Activated T-helper 17 cell treated with anti-CD3 and anti-CD28 coated beads, Interleukin-2, amount 50 U/mL, for 72 hours (primary cell): Measurements from ENCODE around the gene CHST1. TPM values are rescaled to one million over a fixed set of nuclear protein-coding genes. Genes with fewer than 3 reads are reported as not detected.

Source experiments
- ATAC-seq: fragments of 150-1000 bp; cut with Tn5 transposase; replicated peaks from 2 replicates; pipeline ENCODE4 v1.10.0; 2021; ENCODE audit warnings: mild to moderate bottlenecking, moderate library complexity
- H3K27ac Mint-ChIP-seq: one replicate; pipeline ENCODE4 v1.8.0; 2022; ENCODE audit warnings: mixed read lengths
- H3K27me3 Mint-ChIP-seq: one replicate; pipeline ENCODE4 v1.8.0; 2022; ENCODE audit warnings: mixed read lengths
- H3K36me3 Mint-ChIP-seq: one replicate; pipeline ENCODE4 v1.8.0; 2022; ENCODE audit warnings: low read depth, mild to moderate bottlenecking, mixed read lengths
- H3K4me1 Mint-ChIP-seq: one replicate; pipeline ENCODE4 v1.8.0; 2022; ENCODE audit warnings: mixed read lengths
- H3K4me3 Mint-ChIP-seq: one replicate; pipeline ENCODE4 v1.8.0; 2022; ENCODE audit warnings: mild to moderate bottlenecking, mixed read lengths
- H3K9me3 Mint-ChIP-seq: one replicate; pipeline ENCODE4 v1.8.0; 2022; ENCODE audit warnings: mixed read lengths
- total RNA-seq, 2 donors: library from RNA; stranded (reverse); gene quantifications; one replicate each; pipeline ENCODE4 v1.2.3, GENCODE V29; 2022

CHST1 gene
- total RNA-seq, 2 donors from 2014 or later = not detected

DNA sequence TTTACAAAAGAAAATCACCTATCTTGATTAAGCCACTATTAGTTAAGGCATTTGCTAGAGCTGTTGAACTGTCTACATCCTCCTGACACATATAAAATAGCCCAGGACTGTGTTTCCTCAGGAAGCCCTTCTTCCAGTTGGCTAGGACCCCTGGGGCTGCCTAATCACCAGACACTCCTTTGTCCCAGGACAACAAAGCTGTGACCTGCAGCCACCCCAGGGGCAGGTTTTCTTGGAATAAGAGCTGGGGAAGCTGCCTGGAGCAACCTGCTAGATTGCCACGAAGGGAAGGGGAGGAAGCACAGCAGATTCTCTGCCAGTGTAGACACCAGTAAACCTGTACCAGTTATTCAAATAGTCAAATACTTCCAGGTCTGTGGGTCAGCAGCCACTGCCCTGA lies 17.6 kb downstream of the CHST1 start:
- Mint-ChIP-seq H3K36me3 (no peaks in the 10 kb centered on the region), H3K27ac (no peak overlapping the region), H3K4me1 (peaks cover 6% of the 10 kb centered on the region), H3K4me3 (no peak overlapping the region), H3K27me3 (peaks cover 24% of the 10 kb centered on the region), H3K9me3 (no peaks in the 10 kb centered on the region)
- ATAC-seq = no peak

DNA sequence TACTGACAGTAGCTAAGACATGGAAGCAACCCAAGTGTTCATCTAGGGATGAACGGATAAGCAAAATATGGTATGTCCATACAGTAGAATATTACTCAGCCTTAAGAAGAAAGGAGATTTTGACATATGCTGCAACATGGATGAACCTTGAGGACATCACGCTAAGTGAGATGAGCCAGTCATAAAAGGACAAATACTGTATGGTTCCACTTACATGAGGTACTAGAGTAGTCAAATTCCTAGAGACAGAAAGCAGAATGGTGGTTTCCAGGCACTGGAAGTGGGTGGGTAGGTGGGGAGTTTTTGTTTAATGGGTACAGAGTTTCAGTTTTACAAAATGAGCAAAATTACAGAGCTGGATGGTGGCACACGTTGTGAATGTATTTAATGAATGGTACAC lies 18.1 kb downstream of the CHST1 start:
- no peaks in the 10 kb centered on the region for H3K9me3 Mint-ChIP-seq
- no peak overlapping the region for H3K4me3 Mint-ChIP-seq
- ATAC-seq = peak; percentile 69
- H3K27me3 Mint-ChIP-seq = peaks cover 25% of the 10 kb centered on the region
- no peak overlapping the region for H3K27ac Mint-ChIP-seq
- peaks cover 6% of the 10 kb centered on the region for H3K4me1 Mint-ChIP-seq
- no peaks in the 10 kb centered on the region for H3K36me3 Mint-ChIP-seq

DNA sequence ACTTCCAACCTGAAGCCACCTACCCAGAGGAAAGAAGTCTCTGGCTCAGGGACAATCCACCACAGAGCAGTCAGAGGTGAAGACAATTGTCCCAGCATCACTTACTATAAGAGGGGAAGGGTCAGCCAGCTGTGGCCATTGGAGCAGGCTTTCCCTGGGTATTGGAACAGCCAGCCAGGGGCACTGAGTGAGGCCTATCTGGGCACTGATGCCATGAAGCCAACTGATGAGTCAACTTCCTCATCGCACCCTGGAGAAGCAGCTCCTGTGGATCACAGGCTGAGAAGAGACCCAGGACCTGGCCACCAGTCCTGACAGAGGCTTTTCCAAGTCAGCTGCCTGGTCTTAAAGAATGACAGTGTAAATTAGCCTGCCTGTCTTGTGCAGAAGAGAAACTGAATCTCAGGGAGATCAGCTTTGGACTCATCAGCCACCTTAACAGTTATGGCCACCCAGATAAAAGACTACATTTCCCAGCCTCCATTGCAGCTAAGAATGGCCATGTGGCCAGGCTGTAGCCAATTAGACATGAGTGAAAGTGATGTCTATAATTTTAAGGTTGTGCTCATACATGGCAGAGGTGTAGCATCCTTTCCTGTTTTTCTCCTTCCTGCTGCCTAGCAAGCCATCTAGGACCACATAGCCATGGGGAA lies 19.0 kb downstream of the CHST1 start:
- H3K36me3 Mint-ChIP-seq = no peaks in the 10 kb centered on the region
- H3K4me3 Mint-ChIP-seq = no peak overlapping the region
- H3K27me3 Mint-ChIP-seq = peaks cover 25% of the 10 kb centered on the region
- H3K27ac Mint-ChIP-seq = no peak overlapping the region
- ATAC-seq = peak; percentile 51
- H3K9me3 Mint-ChIP-seq = no peaks in the 10 kb centered on the region
- peaks cover 6% of the 10 kb centered on the region for H3K4me1 Mint-ChIP-seq

DNA sequence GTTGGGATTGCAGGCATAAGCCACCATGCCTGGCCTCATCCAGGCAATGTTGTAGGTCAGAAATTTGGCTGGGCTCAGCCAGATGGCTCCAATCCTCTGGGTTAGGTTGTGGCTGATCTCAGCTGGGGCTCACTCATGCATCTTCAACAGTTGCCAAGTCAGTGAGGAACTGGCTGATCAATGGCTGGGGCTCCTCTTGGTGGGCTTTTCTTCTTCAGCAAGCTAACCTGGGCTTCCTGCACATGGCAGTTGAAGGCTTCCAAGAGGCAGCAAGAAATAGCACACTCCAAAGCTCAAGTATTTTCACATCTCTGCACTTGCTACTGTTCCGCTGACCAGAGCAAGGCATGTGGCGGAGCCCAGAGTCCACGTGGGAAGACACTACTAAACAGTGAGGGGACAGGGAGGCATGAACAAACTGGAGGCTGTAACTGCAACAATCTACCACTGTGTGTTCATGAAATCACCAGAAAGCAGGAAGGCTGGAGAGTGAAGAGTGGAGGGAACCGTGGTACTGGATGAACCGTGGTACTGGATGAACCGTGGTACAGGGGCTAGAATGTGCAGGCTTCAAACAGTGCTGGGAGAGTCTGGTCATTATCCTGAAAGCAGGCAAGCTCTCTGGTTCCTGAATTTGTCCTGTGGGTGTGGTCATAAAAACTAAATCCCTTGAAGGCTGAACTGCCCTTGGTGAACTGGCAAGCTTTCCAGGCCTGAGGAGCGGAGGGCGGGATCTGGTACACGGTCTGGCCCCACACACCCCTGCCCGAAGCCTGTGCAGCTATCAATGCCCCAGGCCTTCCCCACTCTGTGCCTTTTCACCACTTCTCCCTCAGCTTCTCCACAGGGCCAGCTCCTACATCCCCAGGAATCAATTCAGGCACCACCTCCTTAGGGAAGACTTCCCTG lies 20.2 kb downstream of the CHST1 start:
- no peak for ATAC-seq
- no peaks in the 10 kb centered on the region for H3K9me3 Mint-ChIP-seq
- H3K36me3 Mint-ChIP-seq = no peaks in the 10 kb centered on the region
- H3K27me3 Mint-ChIP-seq = peaks cover 20% of the 10 kb centered on the region
- H3K4me1 Mint-ChIP-seq = peaks cover 6% of the 10 kb centered on the region
- H3K27ac Mint-ChIP-seq = no peak overlapping the region
- H3K4me3 Mint-ChIP-seq = no peak overlapping the region

DNA sequence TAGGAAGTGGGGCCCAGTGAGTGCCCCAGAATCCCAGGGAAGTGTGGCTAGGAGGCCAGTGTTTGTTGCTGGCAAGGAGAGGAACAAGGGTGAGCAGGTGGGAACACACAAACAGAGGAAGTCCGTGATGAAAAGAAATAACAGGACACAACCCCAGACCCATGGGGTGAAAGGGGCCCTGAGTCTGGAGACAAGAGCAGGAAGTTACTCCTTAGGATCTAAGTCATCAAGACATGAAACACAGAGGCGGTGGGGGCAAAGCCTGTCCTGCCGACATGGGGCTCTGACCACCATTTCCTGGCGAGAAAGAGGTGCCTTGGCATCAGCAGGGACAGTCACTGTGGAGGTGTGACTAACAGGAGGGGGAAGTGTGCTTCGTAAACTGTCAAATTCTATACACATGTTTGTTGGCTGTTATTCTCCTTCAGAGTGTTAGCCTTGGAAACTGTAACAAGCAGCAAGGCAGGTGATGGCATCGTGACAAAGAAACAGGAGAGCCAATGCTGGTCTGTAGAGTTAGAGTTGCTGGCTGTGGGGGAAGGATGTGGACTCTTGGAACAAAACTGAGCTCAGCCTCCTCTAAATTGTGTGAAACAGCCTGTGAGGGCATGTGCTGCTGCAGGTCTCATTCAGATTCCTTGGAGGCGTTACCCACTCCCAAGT lies 21.7 kb downstream of the CHST1 start:
- ATAC-seq = no peak
- H3K27ac Mint-ChIP-seq = no peak overlapping the region

DNA sequence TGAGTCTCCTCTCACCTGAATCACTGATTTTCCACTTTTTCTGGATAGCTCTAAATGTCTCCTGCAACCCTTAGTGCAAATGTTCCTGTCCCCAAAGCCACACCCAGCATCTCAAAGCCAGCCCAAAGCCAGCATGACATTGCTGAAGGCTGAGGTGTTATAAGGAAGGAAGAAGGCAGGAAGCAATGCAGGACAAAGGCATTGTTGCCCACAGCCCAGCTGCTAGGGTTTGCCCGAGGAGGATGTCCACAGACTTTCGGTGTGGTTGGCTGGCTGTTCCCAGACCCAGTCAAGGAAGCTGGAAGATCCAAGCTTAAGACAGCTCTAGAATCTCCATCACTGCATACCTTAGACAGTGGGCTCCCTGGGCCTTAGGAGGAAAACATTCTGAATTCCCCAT lies 23.5 kb downstream of the CHST1 start:
- H3K27ac Mint-ChIP-seq = no peak overlapping the region
- H3K4me1 Mint-ChIP-seq = peaks cover 4% of the 10 kb centered on the region
- H3K9me3 Mint-ChIP-seq = peaks cover 5% of the 10 kb centered on the region
- no peak for ATAC-seq
- H3K4me3 Mint-ChIP-seq = no peak overlapping the region
- peaks cover 34% of the 10 kb centered on the region for H3K27me3 Mint-ChIP-seq
- no peaks in the 10 kb centered on the region for H3K36me3 Mint-ChIP-seq

More for the DNA sequence above, 21.7 kb downstream of the CHST1 start:
- peaks cover 6% of the 10 kb centered on the region for H3K4me1 Mint-ChIP-seq
- H3K9me3 Mint-ChIP-seq = peaks cover 2% of the 10 kb centered on the region
- H3K36me3 Mint-ChIP-seq = no peaks in the 10 kb centered on the region
- H3K27me3 Mint-ChIP-seq = peaks cover 26% of the 10 kb centered on the region
- H3K4me3 Mint-ChIP-seq = no peak overlapping the region

DNA sequence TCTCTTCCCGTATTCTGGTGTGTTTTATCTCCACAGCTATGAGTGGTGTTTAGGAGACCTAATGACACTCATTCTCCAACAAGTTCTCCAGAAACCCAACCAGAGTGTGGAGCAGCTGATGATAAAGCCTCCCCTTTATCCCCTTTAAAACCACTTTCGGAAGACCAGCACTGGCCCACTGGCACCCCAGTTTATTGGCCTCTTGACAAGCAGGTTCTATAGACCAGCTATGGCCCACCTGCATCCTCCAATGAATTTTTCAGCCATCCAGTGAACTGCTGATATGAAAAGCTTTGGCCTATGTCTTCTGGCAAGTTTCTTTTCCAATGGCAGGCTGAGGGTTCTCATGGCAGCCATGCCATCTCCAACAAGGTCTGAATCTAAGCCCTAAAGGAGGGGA lies 27.4 kb downstream of the CHST1 start:
- Mint-ChIP-seq H3K27ac (no peak overlapping the region), H3K9me3 (peaks cover 5% of the 10 kb centered on the region), H3K27me3 (peaks cover 41% of the 10 kb centered on the region), H3K4me1 (no peaks in the 10 kb centered on the region), H3K36me3 (no peaks in the 10 kb centered on the region), H3K4me3 (no peak overlapping the region)
- no peak for ATAC-seq

DNA sequence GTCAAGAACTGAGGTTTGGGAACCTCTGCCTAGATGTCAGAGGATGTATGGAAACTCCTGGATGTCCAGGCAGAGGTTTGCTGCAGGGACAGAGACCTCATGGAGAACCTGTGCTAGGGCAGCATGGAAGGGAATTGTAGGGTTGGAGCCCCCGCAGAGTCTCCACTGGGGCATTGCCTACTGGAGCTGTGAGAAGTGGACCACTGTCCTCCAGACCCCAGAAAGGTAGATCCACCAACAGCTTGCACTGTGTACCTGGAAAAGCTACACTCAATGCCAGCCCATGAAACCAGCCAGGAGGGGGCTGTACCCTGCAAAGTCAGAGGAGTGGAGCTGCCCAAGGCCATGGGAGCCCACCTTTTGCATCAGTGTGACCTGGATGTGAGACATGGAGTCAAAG lies 29.5 kb downstream of the CHST1 start:
- no peak overlapping the region for H3K27ac Mint-ChIP-seq
- H3K9me3 Mint-ChIP-seq = peaks cover 5% of the 10 kb centered on the region
- H3K27me3 Mint-ChIP-seq = peaks cover 40% of the 10 kb centered on the region
- H3K4me3 Mint-ChIP-seq = no peak overlapping the region
- ATAC-seq = no peak
- no peaks in the 10 kb centered on the region for H3K36me3 Mint-ChIP-seq
- H3K4me1 Mint-ChIP-seq = no peaks in the 10 kb centered on the region

DNA sequence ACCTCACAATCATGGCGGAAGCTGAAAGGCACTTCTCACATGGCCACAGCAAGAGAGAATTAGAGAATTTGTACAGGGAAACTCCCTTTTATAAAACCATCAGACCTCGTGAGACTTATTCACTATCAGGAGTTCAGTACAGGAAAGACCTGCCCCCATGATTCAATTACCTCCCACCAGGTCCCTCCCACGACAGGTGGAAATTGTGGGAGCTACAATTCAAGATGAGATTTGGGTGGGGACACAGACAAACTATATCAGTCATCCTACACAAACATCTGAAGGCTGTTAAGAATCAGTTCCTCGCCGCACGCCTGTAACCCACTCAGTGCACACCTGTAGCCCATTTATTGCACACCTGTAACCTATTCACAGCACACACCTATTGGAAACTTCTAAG lies 39.8 kb downstream of the CHST1 start:
- ATAC-seq = no peak
- Mint-ChIP-seq H3K27ac (no peak overlapping the region), H3K4me3 (no peak overlapping the region), H3K9me3 (peaks cover 4% of the 10 kb centered on the region), H3K36me3 (no peaks in the 10 kb centered on the region), H3K4me1 (no peaks in the 10 kb centered on the region), H3K27me3 (peaks cover 43% of the 10 kb centered on the region)

DNA sequence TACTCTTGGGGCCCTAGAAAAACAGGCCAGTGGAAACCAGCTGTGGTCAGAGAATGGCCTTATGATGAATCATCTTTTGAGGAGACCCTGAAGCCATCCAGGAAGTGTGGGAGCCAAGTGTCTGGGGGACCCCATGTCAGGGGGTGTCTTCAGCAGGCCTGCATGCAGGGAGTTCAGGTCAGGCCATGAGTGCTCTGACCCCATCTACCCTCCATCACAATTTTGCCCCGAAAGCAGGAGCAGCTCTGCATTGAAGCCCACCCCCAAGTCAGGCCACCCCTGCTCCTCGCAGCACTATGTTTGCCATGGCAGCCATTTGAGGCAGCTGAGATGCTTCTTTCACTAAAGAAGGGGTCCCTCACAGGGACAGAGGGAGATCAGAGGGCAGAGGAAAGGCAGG lies 41.3 kb downstream of the CHST1 start:
- peaks cover 4% of the 10 kb centered on the region for H3K9me3 Mint-ChIP-seq
- H3K4me3 Mint-ChIP-seq = no peak overlapping the region
- H3K36me3 Mint-ChIP-seq = no peaks in the 10 kb centered on the region
- no peak overlapping the region for H3K27ac Mint-ChIP-seq
- H3K4me1 Mint-ChIP-seq = no peaks in the 10 kb centered on the region
- ATAC-seq = no peak
- peaks cover 43% of the 10 kb centered on the region for H3K27me3 Mint-ChIP-seq

DNA sequence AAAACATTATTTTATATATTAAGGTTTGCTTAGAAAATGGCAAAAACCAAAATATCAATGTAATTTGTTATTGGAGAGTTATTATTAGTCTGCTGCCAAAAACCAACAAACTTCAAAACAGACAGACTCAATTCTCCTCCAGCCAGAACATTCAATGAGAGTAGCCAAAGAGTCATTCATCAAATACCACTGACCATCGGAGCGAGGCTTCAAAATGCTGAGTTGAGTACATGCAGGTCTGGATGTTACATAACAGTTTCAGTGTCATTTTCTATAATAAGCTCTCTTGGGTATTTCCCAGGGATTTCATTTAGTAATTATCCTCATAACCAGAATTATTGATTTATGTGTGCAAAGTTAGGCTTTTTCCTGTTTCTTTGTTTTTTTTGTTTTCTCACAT lies 42.6 kb downstream of the CHST1 start:
- H3K4me3 Mint-ChIP-seq = no peak overlapping the region
- H3K9me3 Mint-ChIP-seq = no peaks in the 10 kb centered on the region
- H3K27ac Mint-ChIP-seq = no peak overlapping the region
- no peaks in the 10 kb centered on the region for H3K36me3 Mint-ChIP-seq
- no peak for ATAC-seq
- peaks cover 37% of the 10 kb centered on the region for H3K27me3 Mint-ChIP-seq
- H3K4me1 Mint-ChIP-seq = no peaks in the 10 kb centered on the region

DNA sequence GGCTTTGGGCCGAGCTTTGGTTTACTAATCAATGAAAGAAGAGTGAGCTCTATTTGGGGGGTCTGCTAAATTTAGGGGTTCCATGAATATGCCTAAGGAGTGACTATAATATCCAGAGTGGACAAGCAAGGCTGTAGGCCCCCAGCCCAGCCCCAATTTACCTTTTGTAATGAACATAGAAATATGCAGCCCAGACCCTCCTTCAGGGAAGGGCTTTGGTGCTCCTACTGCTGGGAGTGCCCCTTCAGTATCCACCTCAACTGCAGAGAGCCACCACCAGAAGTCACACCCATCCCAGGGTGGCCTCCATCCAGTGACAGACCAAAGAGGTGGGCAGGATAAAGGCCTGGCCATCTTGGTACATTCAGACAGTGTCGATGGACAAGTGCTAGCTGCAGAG lies 43.1 kb downstream of the CHST1 start:
- H3K27me3 Mint-ChIP-seq = peaks cover 38% of the 10 kb centered on the region
- H3K4me3 Mint-ChIP-seq = no peak overlapping the region
- no peak overlapping the region for H3K27ac Mint-ChIP-seq
- H3K36me3 Mint-ChIP-seq = no peaks in the 10 kb centered on the region
- H3K4me1 Mint-ChIP-seq = no peaks in the 10 kb centered on the region
- H3K9me3 Mint-ChIP-seq = no peaks in the 10 kb centered on the region
- no peak for ATAC-seq

DNA sequence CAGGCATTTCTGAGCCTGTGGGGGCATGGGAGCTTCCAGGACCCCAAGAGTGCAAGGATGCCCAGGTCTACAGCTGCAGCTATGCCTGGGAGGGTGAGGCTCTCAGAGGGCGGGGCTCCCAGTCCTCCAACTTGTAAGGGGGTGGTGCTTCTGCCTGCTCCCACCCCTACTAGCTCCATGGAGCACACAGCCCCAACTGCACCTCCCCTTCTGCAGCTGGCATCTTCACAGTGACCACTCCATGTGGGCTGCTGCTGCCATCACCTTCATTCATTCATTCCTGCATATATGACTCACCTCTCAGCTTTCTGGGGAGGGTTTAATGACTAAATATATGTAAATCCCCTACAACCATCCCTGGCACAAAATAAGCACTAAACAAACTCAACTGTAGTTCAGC lies 43.8 kb downstream of the CHST1 start:
- H3K4me3 Mint-ChIP-seq = no peak overlapping the region
- H3K27me3 Mint-ChIP-seq = peaks cover 40% of the 10 kb centered on the region
- no peaks in the 10 kb centered on the region for H3K36me3 Mint-ChIP-seq
- ATAC-seq = no peak
- no peaks in the 10 kb centered on the region for H3K4me1 Mint-ChIP-seq
- H3K27ac Mint-ChIP-seq = no peak overlapping the region
- no peaks in the 10 kb centered on the region for H3K9me3 Mint-ChIP-seq

DNA sequence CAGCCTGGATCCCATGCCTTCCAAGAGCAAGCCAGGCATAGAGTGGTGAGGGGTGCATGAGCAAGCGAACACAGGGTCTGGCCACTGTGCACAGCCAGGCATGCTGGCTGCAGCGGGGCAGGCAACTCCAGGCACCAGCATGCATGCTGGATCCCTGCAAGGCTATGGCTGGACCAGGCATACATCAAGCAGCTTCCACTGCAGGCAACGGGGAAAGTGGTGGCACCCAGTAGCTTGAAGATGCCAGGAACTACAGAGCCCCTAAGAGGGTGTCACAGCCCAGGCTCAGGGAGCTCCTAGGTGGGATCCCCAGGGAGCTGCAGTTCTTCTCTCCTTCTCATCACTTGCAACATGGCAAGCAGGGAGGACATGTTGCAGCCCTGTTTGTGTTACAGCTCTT lies 45.2 kb downstream of the CHST1 start:
- ATAC-seq = no peak
- no peaks in the 10 kb centered on the region for H3K36me3 Mint-ChIP-seq
- no peak overlapping the region for H3K27ac Mint-ChIP-seq
- H3K27me3 Mint-ChIP-seq = peaks cover 42% of the 10 kb centered on the region
- H3K4me3 Mint-ChIP-seq = no peak overlapping the region
- H3K4me1 Mint-ChIP-seq = no peaks in the 10 kb centered on the region
- H3K9me3 Mint-ChIP-seq = no peaks in the 10 kb centered on the region

DNA sequence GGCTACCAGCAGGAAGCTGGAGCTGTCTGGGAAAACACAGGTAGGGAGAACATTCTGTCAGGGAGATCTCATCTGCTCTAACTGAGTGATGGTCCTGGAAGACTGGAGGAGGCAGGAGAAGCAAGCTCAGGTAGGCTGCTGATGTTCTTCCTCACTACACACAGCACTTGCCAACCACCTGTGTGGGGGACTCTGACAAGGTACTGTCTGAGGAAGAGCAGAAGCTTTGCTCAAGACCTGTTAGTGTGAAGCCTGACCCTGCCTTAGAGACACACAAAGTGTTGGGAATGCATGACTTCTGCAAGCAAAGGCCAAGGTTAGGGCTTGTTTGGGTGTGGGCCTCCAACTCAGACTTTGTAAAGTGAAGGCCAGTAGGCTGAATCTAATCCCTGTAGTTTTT lies 46.5 kb downstream of the CHST1 start:
- no peaks in the 10 kb centered on the region for H3K4me1 Mint-ChIP-seq
- no peak overlapping the region for H3K27ac Mint-ChIP-seq
- H3K36me3 Mint-ChIP-seq = no peaks in the 10 kb centered on the region
- no peak for ATAC-seq
- no peak overlapping the region for H3K4me3 Mint-ChIP-seq
- H3K27me3 Mint-ChIP-seq = peaks cover 40% of the 10 kb centered on the region
- H3K9me3 Mint-ChIP-seq = no peaks in the 10 kb centered on the region
